ENCODE results near the gene UBFD1.
"Not testable (repeated sequence)": the region's sequence is repeated elsewhere in the genome, so short reads cannot be mapped to it uniquely, and the experiment has no call there.

Gene UBFD1

DNA sequence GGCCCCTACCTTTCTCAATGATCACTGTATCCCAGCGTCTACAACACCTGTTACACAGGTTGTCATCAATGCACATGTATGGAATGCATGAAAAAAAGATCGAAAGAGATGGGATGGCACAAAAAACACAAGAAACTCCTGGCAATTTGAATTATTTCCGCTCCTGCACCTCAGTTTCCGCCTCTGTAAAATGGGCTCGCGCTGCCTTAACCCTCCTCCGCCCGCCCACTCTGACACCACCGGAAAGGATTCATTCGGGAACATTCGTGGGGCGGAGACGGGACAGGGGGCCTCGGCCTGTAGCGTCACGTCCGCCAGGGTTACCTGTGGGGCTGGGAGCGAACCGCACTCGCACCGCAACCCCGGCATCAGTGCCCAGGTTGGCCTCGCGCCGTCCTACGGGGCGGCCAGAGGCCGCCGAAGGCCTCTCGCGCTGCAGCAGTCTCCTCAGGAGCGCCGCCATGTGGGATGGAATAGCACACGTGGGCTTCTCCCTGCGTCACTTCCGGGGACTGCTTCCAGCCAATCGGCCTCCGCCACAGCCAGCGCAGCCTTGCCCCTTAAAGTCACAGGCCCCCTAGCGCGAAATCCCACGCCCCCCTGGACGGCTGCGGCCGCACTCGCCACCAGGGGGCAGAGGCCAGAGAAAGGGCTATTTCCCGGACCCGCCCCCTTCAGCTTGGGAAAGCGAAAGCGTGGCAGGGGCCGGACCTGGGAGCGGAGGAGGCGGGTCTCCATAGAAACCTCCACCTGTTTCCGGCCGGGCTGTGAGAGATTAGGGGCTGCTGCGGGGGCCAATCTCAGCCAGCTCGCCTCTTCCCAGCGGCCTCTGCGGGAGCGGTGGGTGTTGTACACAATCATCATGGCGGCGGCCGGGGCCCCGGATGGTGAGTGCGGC lies at the start of gene UBFD1, which contains the start of gene EARS2:
Gene UBFD1, plus strand, starts transcription at position 847 of the 898 bp plus-strand sequence. Its CDS starts 16 bp downstream, at position 863.
Gene EARS2, minus strand, starts transcription at position 470 of the 898 bp plus-strand sequence. Its CDS starts 7 bp downstream, at position 463.
- DNase-seq (ENCODE audit: low read depth), result peak; percentile 96

DNA sequence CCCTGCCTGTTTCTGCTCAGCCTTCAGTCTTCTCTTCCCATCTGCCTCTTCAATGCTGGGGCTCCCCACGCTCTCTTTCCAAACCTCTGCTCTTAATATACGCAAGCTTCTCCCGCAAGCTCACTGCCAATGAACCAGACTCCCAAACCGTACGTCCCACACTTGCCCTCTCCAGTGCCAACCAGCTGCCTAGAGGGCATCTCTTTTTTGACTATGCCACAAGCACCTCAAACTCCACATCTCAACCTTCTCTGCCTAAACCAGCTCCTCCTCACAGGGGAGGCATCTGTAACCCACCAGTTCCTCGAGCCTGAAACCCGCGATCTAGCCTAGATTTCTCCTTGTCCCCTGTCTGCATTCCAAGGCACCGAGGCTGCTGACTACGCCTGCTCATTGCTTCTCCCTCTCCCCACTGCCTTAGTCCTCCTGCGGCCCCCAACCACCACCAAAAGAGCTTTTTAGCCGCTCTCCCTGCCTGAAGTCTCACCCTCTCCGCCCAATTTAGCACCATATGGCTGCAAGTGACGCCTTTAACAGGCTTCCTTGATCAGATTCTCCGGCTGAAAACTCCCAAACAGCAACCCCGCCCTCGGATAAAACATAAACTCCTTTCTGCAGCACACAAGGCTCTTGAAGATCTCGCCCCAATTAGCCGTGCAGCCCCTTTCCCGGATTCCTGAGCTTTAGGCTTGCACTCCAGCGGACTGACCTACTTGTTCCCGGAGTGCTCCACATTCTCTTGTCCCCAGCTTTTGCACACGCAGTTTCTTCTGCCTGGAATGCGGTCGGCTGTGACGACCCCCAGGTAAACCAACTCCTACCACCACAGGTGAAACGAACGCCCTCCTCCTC lies 48.7 kb upstream of the UBFD1 start:
- no peak for DNase-seq (ENCODE audit: low read depth)

DNA sequence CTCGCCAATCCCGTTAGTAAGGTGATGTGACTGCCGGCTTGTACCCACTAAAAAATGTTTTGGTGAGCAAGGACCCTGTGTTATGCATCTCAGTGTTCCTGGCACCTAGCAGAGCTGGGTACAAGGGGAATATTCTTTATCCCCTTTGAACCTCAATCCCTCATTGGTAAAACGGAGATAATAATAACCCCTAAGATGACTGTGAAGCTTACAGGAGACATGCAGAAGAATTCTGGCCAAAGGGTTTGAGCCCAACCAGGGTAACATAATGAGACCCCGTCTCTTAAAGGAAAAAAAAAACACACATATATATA lies 48.1 kb upstream of the UBFD1 start:
- DNase-seq (ENCODE audit: low read depth), result no peak

DNA sequence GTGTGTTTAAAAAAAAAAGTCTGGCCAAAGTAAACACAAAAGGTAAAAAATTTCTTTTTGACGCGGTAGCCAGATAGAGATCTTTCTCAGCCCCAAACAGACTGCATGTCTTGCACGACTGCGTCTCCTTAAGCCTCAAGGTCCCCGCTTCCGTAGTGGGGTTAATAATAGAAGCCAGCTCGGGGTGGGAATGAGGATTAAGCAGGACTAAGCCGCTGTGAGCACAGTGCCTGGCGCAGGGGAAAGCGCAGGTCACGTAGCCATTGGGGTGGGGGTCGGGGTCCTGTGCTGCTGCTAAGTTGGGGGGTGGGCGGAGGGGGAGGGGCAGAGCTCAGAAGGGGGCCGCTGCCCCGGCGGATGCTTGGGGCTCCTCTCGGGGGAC lies 47.8 kb upstream of the UBFD1 start:
- no peak for DNase-seq (ENCODE audit: low read depth)

GRCh38 chr16:23510164-23510914 lies 47.2 kb upstream of the UBFD1 start, which contains the start of gene GGA2:
Gene GGA2 (minus strand): TSS chr16:23510494. CDS start chr16:23510411, 83 bp downstream.
- DNase-seq (ENCODE audit: low read depth), result peak; percentile 76

- DNase-seq (ENCODE audit: low read depth), result not testable (repeated sequence)
Observed at GRCh38 chr16:23510915-23511270, 46.6 kb upstream of the UBFD1 start.

DNA sequence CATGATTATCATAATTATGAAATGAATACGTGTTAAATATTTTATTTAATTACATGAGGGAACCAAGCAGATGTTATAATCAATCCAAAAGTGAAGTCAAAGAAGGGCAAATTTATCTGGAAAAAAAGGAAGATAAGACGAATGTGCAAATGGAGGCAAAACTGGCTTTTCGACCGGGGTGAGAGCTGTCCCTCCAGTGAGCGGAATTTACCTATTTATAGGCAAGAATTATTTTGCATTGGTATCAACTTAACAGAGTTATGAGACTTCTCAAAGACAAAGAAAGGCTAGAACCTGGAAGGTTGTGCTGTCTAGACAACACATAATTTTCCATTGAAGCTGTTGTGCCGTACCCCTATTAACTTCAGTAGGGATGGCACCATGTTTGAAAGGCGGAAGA lies 45.8 kb upstream of the UBFD1 start:
- no peak for DNase-seq (ENCODE audit: low read depth)

- no peak for DNase-seq (ENCODE audit: low read depth)
Observed at GRCh38 chr16:23512168-23512695, 45.3 kb upstream of the UBFD1 start.

- DNase-seq (ENCODE audit: low read depth), result no peak
Observed at GRCh38 chr16:23514381-23515152, 43.0 kb upstream of the UBFD1 start.

DNA sequence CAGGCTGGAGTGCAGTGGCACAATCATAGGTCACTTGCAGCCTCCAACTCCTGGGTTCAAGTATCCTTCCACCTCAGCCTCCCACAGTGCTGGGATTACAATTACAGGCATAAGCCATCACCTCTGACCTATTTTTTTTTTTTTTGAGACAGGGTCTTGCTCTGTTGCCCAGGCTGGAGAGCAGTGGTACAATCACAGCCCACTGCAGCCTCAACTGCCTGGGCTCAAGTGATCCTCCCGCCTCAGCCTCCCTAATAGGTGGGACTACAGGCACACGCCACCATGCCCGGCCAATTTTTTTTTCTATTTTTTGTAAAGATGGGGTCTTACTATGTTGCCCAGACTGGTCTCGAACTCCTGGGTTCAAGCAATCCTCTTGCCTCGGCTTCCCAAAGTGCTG lies 41.6 kb upstream of the UBFD1 start:
- no peak for DNase-seq (ENCODE audit: low read depth)

DNA sequence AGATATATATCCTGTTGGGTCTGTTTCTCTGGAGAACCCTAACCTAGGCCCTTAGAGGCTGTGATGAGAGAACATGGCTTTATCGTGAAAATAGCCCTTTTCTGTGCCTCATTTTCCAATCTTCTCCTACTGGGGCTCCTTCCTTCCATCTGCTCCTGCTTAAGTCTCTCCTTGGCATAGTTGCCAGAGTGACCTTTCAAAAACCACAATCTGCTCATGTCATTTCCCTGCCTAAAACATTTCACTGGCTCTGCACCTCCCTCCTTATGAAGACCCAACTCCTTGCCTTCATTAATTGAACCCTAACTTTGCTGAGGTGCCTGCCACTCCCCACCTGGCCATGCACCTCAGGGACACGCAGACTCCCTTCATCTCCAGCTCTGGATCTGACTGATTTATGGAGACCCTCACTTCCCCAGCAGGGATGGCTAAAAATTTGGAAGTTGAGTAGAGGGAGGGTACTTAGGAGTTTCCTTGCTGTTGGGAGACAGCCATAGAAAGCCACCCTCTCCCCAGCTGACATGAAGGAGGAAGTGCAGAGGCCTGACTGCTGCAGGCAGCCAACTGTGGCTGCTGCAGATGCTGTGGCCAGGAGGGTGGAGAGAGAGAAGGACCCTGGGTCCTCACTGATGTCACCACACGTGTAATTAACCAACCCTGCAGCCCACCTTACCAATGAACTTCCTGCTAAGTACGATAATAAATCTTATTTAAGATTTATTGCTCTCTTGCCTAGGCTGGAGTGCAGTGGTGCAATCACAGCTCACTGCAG lies 41.0 kb upstream of the UBFD1 start:
- DNase-seq (ENCODE audit: low read depth), result no peak

DNA sequence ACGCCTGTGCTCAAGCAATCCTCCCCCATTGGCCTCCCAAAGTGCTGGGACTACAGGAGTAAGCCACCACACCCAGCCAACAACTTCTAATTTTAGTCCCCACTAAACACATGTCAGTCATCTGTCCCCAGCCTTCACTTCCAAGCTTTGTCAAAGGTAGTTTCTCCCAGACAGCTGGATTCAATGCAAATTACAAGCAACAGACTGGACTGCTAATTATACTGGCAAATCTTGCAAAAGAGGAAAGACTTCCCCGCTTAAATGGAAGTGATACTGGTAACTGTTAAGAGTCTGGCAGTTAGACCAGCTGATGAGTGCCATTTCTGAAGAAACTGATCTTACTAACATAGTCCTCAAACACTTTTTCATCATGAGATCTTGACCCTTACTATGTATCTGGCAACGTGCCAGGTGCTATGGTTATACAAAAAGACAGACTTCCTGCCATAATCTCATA lies 39.1 kb upstream of the UBFD1 start:
- no peak for DNase-seq (ENCODE audit: low read depth)

GRCh38 chr16:23519282-23519681 lies 38.2 kb upstream of the UBFD1 start:
- no peak for DNase-seq (ENCODE audit: low read depth)

DNA sequence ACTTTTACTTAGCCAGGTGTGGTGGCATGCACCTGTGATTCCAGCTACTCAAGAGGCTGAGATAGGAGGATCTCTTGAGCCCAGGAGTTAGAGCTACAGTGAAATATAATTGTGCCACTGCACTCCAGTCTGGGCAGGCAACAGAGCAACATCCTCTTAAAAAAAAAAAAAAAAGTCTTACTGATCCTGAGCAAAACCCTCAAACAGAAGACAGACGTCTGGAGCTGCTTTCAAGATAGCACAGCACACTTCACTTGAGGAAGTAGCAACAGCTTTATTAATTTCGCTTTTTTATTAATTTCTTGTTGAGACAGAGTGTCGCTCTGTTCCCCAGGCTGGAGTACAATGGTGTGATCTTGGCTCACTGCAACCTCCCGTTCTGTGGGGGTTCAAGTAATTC lies 37.0 kb upstream of the UBFD1 start:
- no peak for DNase-seq (ENCODE audit: low read depth)

DNA sequence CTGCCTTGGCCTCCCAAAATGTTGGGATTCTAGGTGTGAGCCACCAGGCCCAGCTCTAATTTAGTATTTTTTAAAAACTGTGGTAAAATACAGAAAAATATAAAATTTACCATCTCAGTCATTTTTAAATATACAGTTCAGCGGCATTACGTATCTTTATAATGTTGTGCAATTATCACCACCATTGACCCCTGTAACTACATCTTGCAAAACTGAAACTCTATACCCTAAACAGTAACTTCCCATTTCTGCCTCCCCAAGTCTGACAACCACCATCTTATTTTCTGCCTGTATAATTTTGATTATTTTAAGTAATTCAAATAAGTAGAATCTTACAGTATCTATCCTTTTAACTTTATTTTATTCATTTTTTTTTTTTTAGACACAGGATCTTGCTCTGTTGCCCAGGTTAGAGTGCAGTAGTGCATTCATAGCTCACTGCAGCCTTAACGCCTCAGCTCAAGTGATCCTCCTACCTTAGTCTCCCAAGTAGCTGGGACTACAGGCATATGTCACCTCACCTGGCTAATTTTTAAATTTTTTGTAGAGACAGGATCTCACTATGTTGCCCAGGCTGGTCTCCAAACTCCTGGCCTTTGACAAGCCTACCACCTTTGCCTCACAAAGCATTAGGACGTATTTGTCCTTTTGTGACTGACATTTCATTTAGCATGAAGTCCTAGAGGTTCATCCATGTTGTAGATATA lies 36.3 kb upstream of the UBFD1 start:
- no peak for DNase-seq (ENCODE audit: low read depth)

GRCh38 chr16:23521965-23522364 lies 35.6 kb upstream of the UBFD1 start:
- no peak for DNase-seq (ENCODE audit: low read depth)

- no peak for DNase-seq (ENCODE audit: low read depth)
Observed at GRCh38 chr16:23523321-23523720, 34.2 kb upstream of the UBFD1 start.

DNA sequence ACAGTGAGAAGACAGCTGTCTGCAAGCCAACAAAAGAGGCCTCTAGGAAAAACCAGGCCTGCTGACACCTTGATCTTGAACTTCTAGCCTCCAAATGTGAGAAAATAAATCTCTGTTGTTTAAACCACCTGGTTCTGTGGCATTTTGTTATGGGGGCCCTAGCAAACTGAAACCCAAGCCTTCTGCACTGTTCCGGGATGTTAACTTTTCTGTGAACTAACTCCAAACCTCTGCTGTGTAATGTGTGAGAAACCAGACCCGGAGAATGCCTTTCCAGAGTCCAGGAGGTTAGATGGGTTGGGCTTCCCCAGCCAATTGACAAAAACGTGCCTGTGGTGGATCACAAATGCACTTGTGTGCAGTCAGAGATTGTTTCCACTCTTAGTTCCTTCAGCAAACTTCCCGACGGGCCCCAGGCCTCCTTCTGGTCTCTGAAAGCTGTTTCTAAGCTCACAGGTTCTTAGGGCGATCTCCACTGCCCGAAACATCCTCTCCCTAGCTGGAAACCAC lies 33.6 kb upstream of the UBFD1 start:
- no peak for DNase-seq (ENCODE audit: low read depth)

GRCh38 chr16:23524886-23525285 lies 32.6 kb upstream of the UBFD1 start:
- DNase-seq (ENCODE audit: low read depth), result no peak

Measured in activated T-helper 9 cell treated with anti-CD3 and anti-CD28 coated beads, Interleukin-2, amount 50 U/mL, for 16 hours (primary cell).